ENCODE results near the gene MAPK10. TPM values are rescaled to one million over a fixed set of nuclear protein-coding genes. Genes with fewer than 3 reads are reported as not detected.

The MAPK10 gene
- total RNA-seq, 2 experiments from 2014 or later, result 32.0 TPM; not detected in 1

- Histone ChIP-seq H3K79me2 (ENCODE audit: insufficient read depth, low read depth, low read length) (no peaks in the 10 kb centered on the region), H3K4me2 (ENCODE audit: low read length) (no peak overlapping the region), H3K36me3 (ENCODE audit: insufficient read depth, low read length) (no peaks in the 10 kb centered on the region), H3K27ac (ENCODE audit: low read depth, low read length, poor library complexity, severe bottlenecking) (no peak overlapping the region), H3K9me3 (ENCODE audit: low read length) (no peaks in the 10 kb centered on the region), H3K9me2 (ENCODE audit: insufficient read depth, low read length) (no peaks in the 10 kb centered on the region), H3K4me3 (ENCODE audit: low read depth, low read length, poor library complexity, severe bottlenecking) (no peak overlapping the region), H3K4me1 (ENCODE audit: insufficient read depth, low read length, poor library complexity, severe bottlenecking) (no peaks in the 10 kb centered on the region), H4K20me1 (ENCODE audit: insufficient read depth, low read length) (no peaks in the 10 kb centered on the region), H2AFZ (ENCODE audit: low read length) (no peak overlapping the region)
- CTCF ChIA-PET (ENCODE audit: unreplicated experiment), result no interaction called here
- no TSS peak for BruUV-seq (replicated peaks)
- TF ChIP-seq CTCF (conservative IDR thresholded peaks at IDR 0.05; ENCODE audit: low read length) (no peak), EZH2phosphoT487 (IDR thresholded peaks at IDR 0.05; ENCODE audit: borderline replicate concordance, low read depth, low read length) (no peak)
- POLR2A ChIA-PET, result interaction anchor here (1.3 to 1.4 kb wide), 2 partner anchors 9 to 11 kb away, joined by 4 read pairs; no protein-coding TSS in a partner anchor
- DNase-seq (ENCODE audit: low spot score), result no peak
- intact Hi-C loops (cut with micrococcal nuclease; ENCODE audit: unreplicated experiment), result no loop called here
These were observed 124.3 kb downstream of the MAPK10 start for GRCh38 chr4:86235549-86235948.

GRCh38 chr4:86233681-86234080 is 126.2 kb downstream of the MAPK10 start:
- H3K9me3 ChIP-seq (ENCODE audit: low read length), result no peaks in the 10 kb centered on the region
- TF ChIP-seq EZH2phosphoT487 (IDR thresholded peaks at IDR 0.05; ENCODE audit: borderline replicate concordance, low read depth, low read length) (no peak), CTCF (conservative IDR thresholded peaks at IDR 0.05; ENCODE audit: low read length) (no peak)
- H3K4me1 ChIP-seq (ENCODE audit: insufficient read depth, low read length, poor library complexity, severe bottlenecking), result no peaks in the 10 kb centered on the region
- no peaks in the 10 kb centered on the region for H3K9me2 ChIP-seq (ENCODE audit: insufficient read depth, low read length)
- H3K4me2 ChIP-seq (ENCODE audit: low read length), result no peak overlapping the region
- no peak overlapping the region for H3K27ac ChIP-seq (ENCODE audit: low read depth, low read length, poor library complexity, severe bottlenecking)
- H3K4me3 ChIP-seq (ENCODE audit: low read depth, low read length, poor library complexity, severe bottlenecking), result no peak overlapping the region
- no peak overlapping the region for H2AFZ ChIP-seq (ENCODE audit: low read length)
- CTCF ChIA-PET (ENCODE audit: unreplicated experiment), result no interaction called here
- no peaks in the 10 kb centered on the region for H4K20me1 ChIP-seq (ENCODE audit: insufficient read depth, low read length)
- POLR2A ChIA-PET, result no interaction called here
- BruUV-seq (replicated peaks), result no TSS peak
- H3K36me3 ChIP-seq (ENCODE audit: insufficient read depth, low read length), result no peaks in the 10 kb centered on the region
- DNase-seq (ENCODE audit: low spot score), result no peak
- no peaks in the 10 kb centered on the region for H3K79me2 ChIP-seq (ENCODE audit: insufficient read depth, low read depth, low read length)
- intact Hi-C loops (cut with micrococcal nuclease; ENCODE audit: unreplicated experiment), result no loop called here

GRCh38 chr4:86233090-86233489 is 126.8 kb downstream of the MAPK10 start:
- Histone ChIP-seq H3K4me1 (ENCODE audit: insufficient read depth, low read length, poor library complexity, severe bottlenecking) (no peaks in the 10 kb centered on the region), H3K27ac (ENCODE audit: low read depth, low read length, poor library complexity, severe bottlenecking) (no peak overlapping the region), H3K9me2 (ENCODE audit: insufficient read depth, low read length) (no peaks in the 10 kb centered on the region), H3K4me2 (ENCODE audit: low read length) (no peak overlapping the region), H3K79me2 (ENCODE audit: insufficient read depth, low read depth, low read length) (no peaks in the 10 kb centered on the region), H3K9me3 (ENCODE audit: low read length) (no peaks in the 10 kb centered on the region), H3K4me3 (ENCODE audit: low read depth, low read length, poor library complexity, severe bottlenecking) (no peak overlapping the region), H3K36me3 (ENCODE audit: insufficient read depth, low read length) (no peaks in the 10 kb centered on the region), H2AFZ (ENCODE audit: low read length) (no peak overlapping the region), H4K20me1 (ENCODE audit: insufficient read depth, low read length) (no peaks in the 10 kb centered on the region)
- CTCF ChIA-PET (ENCODE audit: unreplicated experiment), result no interaction called here
- no peak for DNase-seq (ENCODE audit: low spot score)
- intact Hi-C loops (cut with micrococcal nuclease; ENCODE audit: unreplicated experiment), result no loop called here
- no TSS peak for BruUV-seq (replicated peaks)
- TF ChIP-seq CTCF (conservative IDR thresholded peaks at IDR 0.05; ENCODE audit: low read length) (no peak), EZH2phosphoT487 (IDR thresholded peaks at IDR 0.05; ENCODE audit: borderline replicate concordance, low read depth, low read length) (no peak)
- POLR2A ChIA-PET, result interaction anchor here (1.3 kb wide), 1 partner anchor 11 kb away, joined by 6 read pairs; no protein-coding TSS in a partner anchor
